ENCODE results near the gene JAG2.

DNA sequence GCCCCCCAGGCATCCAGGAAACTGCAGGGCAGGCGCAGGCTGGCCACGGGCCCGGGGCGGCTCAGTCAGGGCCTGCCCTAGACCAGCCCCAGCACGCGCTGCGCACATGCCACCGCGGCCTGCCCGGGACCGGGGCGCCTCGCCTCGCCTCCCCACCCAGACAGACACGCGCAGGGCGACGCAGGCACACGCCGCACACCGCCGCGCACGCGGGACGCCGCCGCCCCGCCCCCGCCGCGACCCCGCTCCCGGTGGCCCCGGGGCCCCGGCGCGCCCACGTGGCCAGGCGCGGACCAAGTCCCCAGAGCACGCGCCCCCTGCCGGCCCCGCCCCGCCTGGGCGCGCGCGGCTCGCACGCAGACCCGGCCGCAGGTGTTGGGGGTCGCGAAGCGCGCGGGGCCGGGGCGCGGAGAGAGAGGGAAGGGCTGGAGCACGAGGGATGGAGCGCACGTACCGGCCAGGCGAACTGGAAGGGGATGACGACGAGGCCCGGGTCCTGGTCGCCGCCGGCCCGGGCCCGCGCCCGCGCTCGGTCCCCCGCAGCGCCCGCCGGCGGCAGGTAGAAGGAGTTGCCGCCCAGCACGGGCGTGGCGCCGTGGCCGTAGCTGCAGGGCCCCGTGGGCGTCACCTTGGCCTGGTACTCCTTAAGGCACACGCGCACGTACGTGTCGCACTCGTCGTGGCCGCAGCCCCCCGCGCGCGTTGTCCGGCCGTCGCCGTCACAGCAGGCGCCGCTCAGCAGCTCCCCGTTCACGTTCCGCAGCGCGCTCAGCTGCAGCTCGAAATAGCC lies 1.1 kb downstream of the JAG2 start:
- 0 out of 2 replicates have a peak, but pooled peaks have one; percentile 25 for TF ChIP-seq EZH2phosphoT487 (IDR thresholded peaks at IDR 0.05; ENCODE audit: insufficient read depth, low read depth)
- peak; percentile 76 for TF ChIP-seq EZH2 (IDR thresholded peaks at IDR 0.05; ENCODE audit: insufficient read depth, poor library complexity, severe bottlenecking)

Data from GM23248 (cell line).